Lower lobe of right lung (tissue), 2 donors: ENCODE measurements around the gene RHOT2. TPM values are rescaled to one million over a fixed set of nuclear protein-coding genes. Genes with fewer than 3 reads are reported as not detected.
A peak's percentile ranks its signal among the peaks of the same experiment; 100 is the strongest.

Experiments used
- ATAC-seq, 2 donors: fragments of 200-7000 bp; cut with Tn5 transposase; one replicate each; pipeline ENCODE4 v1.9.1; 2020 to 2022; ENCODE audit warnings: mild to moderate bottlenecking in 2 of 2, moderate library complexity in 2 of 2
- DNase-seq: peaks from one replicate; pipeline ENCODE4 v3.0.0-alpha.2; 2020
- H3K27ac ChIP-seq: fragments of 200-600 bp; one replicate; pipeline ENCODE4 v1.8.0; 2022
- H3K27me3 ChIP-seq: fragments of 200-600 bp; one replicate; pipeline ENCODE4 v1.8.0; 2022; ENCODE audit warnings: low read depth
- H3K36me3 ChIP-seq: fragments of 200-600 bp; one replicate; pipeline ENCODE4 v1.8.0; 2022; ENCODE audit warnings: mild to moderate bottlenecking
- H3K4me1 ChIP-seq: fragments of 200-600 bp; one replicate; pipeline ENCODE4 v1.8.0; 2022
- H3K4me3 ChIP-seq: fragments of 200-600 bp; one replicate; pipeline ENCODE4 v1.8.0; 2022; ENCODE audit warnings: mild to moderate bottlenecking
- H3K9me3 ChIP-seq: fragments of 200-600 bp; one replicate; pipeline ENCODE4 v1.8.0; 2022
- CTCF ChIP-seq: fragments of 200-600 bp; IDR thresholded peaks from one replicate; pipeline ENCODE4 v1.8.0; 2022; ENCODE audit warnings: antibody characterized with exemption, mild to moderate bottlenecking
- intact Hi-C: fragments of 100-400 bp; cut with DNase I; formaldehyde crosslinking; loops from one replicate; pipeline ENCODE4 v1.11.0; 2022
- total RNA-seq: library from RNA; stranded (reverse); fragmentation: NEBNext Ultra II Directional; extraction: Animal tissue kit (Norgen Biotek cat#: 25700); gene quantifications from one replicate; pipeline ENCODE4 v1.2.1, GENCODE V29; 2021
- donor health status: DM: no; HTN: yes; CAD: no; lungs with severe emphysema.

The RHOT2 gene
- total RNA-seq, 1 donor from 2014 or later, result 81.6 TPM

GRCh38 chr16:695355-696089, 27.6 kb downstream of the RHOT2 start:
- intact Hi-C loops, result no loop called here
- Histone ChIP-seq H3K9me3 (no peaks in the 10 kb centered on the region), H3K27ac (no peak overlapping the region), H3K27me3 (peaks cover 72% of the 10 kb centered on the region), H3K36me3 (no peaks in the 10 kb centered on the region), H3K4me1 (peaks cover 26% of the 10 kb centered on the region), H3K4me3 (peak overlapping the region; percentile 50)
- ATAC-seq (peak; percentile 69 to 81), DNase-seq (peak; percentile 74)
- no peak for TF ChIP-seq CTCF

DNA sequence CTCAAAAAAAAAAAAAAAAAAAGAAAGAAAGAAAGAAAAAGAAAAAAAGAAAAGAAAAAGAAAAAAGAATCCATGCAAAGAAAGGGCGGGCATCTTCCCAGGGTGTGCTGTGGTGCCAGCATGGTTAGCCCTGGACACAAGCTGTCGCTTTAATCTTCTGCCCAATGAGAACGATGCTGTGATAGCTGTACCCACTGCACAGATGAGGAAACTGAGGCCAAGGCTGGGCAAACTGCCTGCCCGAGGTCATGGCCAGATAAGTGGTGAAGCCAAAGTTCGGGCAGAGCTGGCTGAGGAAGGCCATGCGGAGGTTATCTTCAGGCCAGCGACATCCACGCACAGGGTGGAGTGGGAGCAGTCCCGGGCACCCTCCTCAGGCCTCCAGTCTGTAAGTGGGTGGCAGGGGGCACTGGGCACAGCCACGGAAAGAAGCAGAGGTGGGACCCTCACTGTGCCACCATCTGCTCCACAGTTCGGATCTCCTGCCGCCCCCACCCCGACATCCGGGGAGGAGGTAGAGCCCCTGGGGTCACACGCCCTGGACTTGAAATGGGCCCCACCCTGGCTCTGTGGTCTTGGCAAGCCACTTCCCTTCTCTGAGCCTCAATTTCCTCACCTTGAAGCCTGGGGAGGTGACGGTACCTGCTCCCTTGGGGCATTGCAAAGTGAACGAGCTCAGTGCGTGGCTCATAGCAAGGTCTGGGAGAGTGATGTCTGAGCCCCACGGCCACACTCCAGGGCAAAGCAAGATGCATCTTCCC, 31.2 kb downstream of the RHOT2 start:
- Histone ChIP-seq H3K27ac (no peak overlapping the region), H3K4me1 (peaks cover 26% of the 10 kb centered on the region), H3K36me3 (no peaks in the 10 kb centered on the region), H3K4me3 (no peak overlapping the region), H3K27me3 (peaks cover 86% of the 10 kb centered on the region), H3K9me3 (no peaks in the 10 kb centered on the region)
- DNase-seq, result no peak
- ATAC-seq, result no peak
- intact Hi-C loops, result no loop called here
- no peak for TF ChIP-seq CTCF

GRCh38 chr16:700684-701584, 33.0 kb downstream of the RHOT2 start:
- H3K4me1 ChIP-seq, result peaks cover 11% of the 10 kb centered on the region
- ATAC-seq, result peak; percentile 47 to 61
- H3K27ac ChIP-seq, result no peak overlapping the region
- no peaks in the 10 kb centered on the region for H3K9me3 ChIP-seq
- intact Hi-C loops, result no loop called here
- no peaks in the 10 kb centered on the region for H3K36me3 ChIP-seq
- no peak overlapping the region for H3K4me3 ChIP-seq
- TF ChIP-seq CTCF, result no peak
- peaks cover 82% of the 10 kb centered on the region for H3K27me3 ChIP-seq
- DNase-seq, result no peak

DNA sequence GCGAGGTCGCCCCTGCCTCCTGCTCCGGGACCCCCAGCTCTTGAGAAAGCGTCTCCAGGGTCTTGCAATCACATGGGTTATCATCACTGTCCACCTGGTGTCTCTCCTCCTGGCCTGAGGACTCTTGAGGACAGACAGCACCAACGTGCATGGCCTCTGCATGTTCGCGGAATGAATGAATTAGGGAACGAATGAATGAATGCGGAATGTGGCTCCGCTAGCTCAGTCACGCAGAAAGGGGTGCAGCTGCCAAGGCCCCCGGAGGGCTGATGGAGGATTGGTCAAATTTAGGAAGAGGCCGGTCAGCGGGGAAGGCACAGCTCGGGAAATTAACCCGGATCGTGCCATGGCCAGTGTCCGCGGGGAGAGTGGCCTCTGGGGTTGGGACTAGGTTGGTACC, 34.4 kb downstream of the RHOT2 start:
- Histone ChIP-seq H3K27me3 (peaks cover 84% of the 10 kb centered on the region), H3K36me3 (no peaks in the 10 kb centered on the region), H3K4me3 (no peak overlapping the region), H3K27ac (no peak overlapping the region), H3K4me1 (peaks cover 11% of the 10 kb centered on the region), H3K9me3 (no peaks in the 10 kb centered on the region)
- ATAC-seq (no peak), DNase-seq (no peak)
- intact Hi-C loops, result no loop called here
- no peak for TF ChIP-seq CTCF

DNA sequence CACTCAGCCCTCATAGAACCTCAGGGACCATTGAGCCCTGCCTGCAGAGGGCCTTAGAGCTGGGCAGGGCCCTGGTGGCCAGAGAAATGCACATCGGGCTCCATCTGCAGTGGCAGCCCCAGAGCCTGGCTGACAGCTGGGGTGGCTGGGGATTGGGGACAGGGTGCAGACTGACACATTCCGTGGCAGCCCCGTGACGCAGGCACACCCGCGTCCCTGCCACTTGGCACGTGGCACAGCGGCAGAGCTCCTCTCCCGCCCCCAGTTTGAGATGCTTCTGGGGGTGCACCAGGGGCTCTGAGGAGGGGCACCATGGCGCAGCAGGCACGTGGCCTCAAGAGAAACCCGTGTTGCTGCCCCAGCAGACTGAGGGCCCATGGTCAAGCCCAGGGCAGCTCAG, 35.5 kb downstream of the RHOT2 start:
- intact Hi-C loops, result no loop called here
- DNase-seq, result no peak
- H3K27me3 ChIP-seq, result peaks cover 88% of the 10 kb centered on the region

More for the DNA sequence above, 35.5 kb downstream of the RHOT2 start:
- Histone ChIP-seq H3K4me1 (peaks cover 11% of the 10 kb centered on the region), H3K36me3 (no peaks in the 10 kb centered on the region), H3K27ac (no peak overlapping the region), H3K9me3 (no peaks in the 10 kb centered on the region), H3K4me3 (no peak overlapping the region)
- no peak for TF ChIP-seq CTCF
- ATAC-seq, result no peak
